Measurements from ENCODE around the gene NMBR.

DNA sequence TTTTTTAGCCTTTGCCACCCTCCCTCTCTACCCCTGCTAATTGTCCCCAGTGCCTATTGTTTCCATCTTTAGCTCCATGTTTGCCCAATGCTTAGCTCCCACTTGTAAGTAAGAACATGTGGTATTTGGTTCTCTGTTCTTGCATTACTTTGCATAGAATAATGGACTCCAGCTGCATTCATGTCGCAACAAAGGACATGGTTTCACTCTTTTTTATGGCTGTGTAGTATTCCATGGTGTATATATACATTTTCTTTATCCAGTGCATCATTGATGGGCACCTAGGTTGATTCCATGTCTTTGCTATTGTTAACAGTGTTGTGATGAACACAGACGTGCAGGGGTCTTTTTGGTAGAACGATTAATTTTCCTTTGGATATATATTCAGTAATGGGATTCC, 118.4 kb downstream of the NMBR start:
- TF ChIP-seq ZNF580 (tag by site-specific recombination; IDR thresholded peaks at IDR 0.05), result no peak
- TF ChIP-seq, protein P1, sequence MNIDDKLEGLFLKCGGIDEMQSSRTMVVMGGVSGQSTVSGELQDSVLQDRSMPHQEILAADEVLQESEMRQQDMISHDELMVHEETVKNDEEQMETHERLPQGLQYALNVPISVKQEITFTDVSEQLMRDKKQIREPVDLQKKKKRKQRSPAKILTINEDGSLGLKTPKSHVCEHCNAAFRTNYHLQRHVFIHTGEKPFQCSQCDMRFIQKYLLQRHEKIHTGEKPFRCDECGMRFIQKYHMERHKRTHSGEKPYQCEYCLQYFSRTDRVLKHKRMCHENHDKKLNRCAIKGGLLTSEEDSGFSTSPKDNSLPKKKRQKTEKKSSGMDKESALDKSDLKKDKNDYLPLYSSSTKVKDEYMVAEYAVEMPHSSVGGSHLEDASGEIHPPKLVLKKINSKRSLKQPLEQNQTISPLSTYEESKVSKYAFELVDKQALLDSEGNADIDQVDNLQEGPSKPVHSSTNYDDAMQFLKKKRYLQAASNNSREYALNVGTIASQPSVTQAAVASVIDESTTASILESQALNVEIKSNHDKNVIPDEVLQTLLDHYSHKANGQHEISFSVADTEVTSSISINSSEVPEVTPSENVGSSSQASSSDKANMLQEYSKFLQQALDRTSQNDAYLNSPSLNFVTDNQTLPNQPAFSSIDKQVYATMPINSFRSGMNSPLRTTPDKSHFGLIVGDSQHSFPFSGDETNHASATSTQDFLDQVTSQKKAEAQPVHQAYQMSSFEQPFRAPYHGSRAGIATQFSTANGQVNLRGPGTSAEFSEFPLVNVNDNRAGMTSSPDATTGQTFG (tag by site-specific recombination; IDR thresholded peaks at IDR 0.05; ENCODE audit: borderline replicate concordance), result no peak
- TF ChIP-seq ZNF585B (tag by site-specific recombination; IDR thresholded peaks at IDR 0.05), result no peak
- TF ChIP-seq ZNF366 (tag by site-specific recombination; conservative IDR thresholded peaks at IDR 0.05), result no peak
- no peak for TF ChIP-seq ZNF114 (tag by site-specific recombination; IDR thresholded peaks at IDR 0.05)
- no peak for TF ChIP-seq SETDB1 (IDR thresholded peaks at IDR 0.05; ENCODE audit: insufficient read length, low read length)
- TF ChIP-seq ZNF776 (tag by site-specific recombination; IDR thresholded peaks at IDR 0.05; ENCODE audit: borderline replicate concordance), result no peak
- no peak for TF ChIP-seq ZNF133 (tag by site-specific recombination; IDR thresholded peaks at IDR 0.05)
